Measurements from ENCODE around the gene ANXA10. TPM values are rescaled to one million over a fixed set of nuclear protein-coding genes. Genes with fewer than 3 reads are reported as not detected.

The ANXA10 gene
- total RNA-seq, 2 donors from 2014 or later = 4.3 TPM; not detected in 1

GRCh38 chr4:168141733-168142132 lies 49.4 kb downstream of the ANXA10 start:
- no peaks in the 10 kb centered on the region for H3K27me3 ChIP-seq (replicated peaks; ENCODE audit: insufficient read depth)
- no peak for ATAC-seq (ENCODE audit: insufficient number of reproducible peaks, low FRiP score, low read depth)
- DNase-seq (ENCODE audit: low spot score) = no peak
- H3K27ac ChIP-seq = no peak overlapping the region
- no peak overlapping the region for H3K4me3 ChIP-seq
- H3K4me1 ChIP-seq (ENCODE audit: control insufficient read depth in 1 of 2, low read depth in 2 of 2) = no peaks in the 10 kb centered on the region
- no peak for TF ChIP-seq CTCF (IDR thresholded peaks at IDR 0.05)
- no peaks in the 10 kb centered on the region for H3K36me3 ChIP-seq
- no peaks in the 10 kb centered on the region for H3K9me3 ChIP-seq

- H3K27ac ChIP-seq = no peak overlapping the region
- no peak overlapping the region for H3K4me3 ChIP-seq
- H3K9me3 ChIP-seq = no peaks in the 10 kb centered on the region
- H3K4me1 ChIP-seq (ENCODE audit: control insufficient read depth in 1 of 2, low read depth in 2 of 2) = no peaks in the 10 kb centered on the region
- no peak for DNase-seq (ENCODE audit: low spot score)
- no peak for ATAC-seq (ENCODE audit: insufficient number of reproducible peaks, low FRiP score, low read depth)
- no peaks in the 10 kb centered on the region for H3K36me3 ChIP-seq
- TF ChIP-seq CTCF (IDR thresholded peaks at IDR 0.05) = no peak
- no peaks in the 10 kb centered on the region for H3K27me3 ChIP-seq (replicated peaks; ENCODE audit: insufficient read depth)
Measured at GRCh38 chr4:168143601-168144000, 51.3 kb downstream of the ANXA10 start.

- H3K27me3 ChIP-seq (replicated peaks; ENCODE audit: insufficient read depth) = no peaks in the 10 kb centered on the region
- H3K4me3 ChIP-seq = no peak overlapping the region
- ATAC-seq (ENCODE audit: insufficient number of reproducible peaks, low FRiP score, low read depth) (no peak), DNase-seq (ENCODE audit: low spot score) (no peak)
- no peak overlapping the region for H3K27ac ChIP-seq
- no peaks in the 10 kb centered on the region for H3K4me1 ChIP-seq (ENCODE audit: control insufficient read depth in 1 of 2, low read depth in 2 of 2)
- no peak for TF ChIP-seq CTCF (IDR thresholded peaks at IDR 0.05)
- H3K36me3 ChIP-seq = no peaks in the 10 kb centered on the region
- H3K9me3 ChIP-seq = no peaks in the 10 kb centered on the region
Measured at GRCh38 chr4:168150420-168151050, 58.2 kb downstream of the ANXA10 start.

GRCh38 chr4:168151327-168151726 lies 59.0 kb downstream of the ANXA10 start:
- ATAC-seq (ENCODE audit: insufficient number of reproducible peaks, low FRiP score, low read depth) = no peak
- Histone ChIP-seq H3K27me3 (replicated peaks; ENCODE audit: insufficient read depth) (no peaks in the 10 kb centered on the region), H3K36me3 (no peaks in the 10 kb centered on the region), H3K27ac (no peak overlapping the region), H3K4me1 (ENCODE audit: control insufficient read depth in 1 of 2, low read depth in 2 of 2) (no peaks in the 10 kb centered on the region), H3K4me3 (no peak overlapping the region), H3K9me3 (no peaks in the 10 kb centered on the region)
- no peak for DNase-seq (ENCODE audit: low spot score)
- no peak for TF ChIP-seq CTCF (IDR thresholded peaks at IDR 0.05)

- Histone ChIP-seq H3K4me3 (no peak overlapping the region), H3K27ac (no peak overlapping the region), H3K4me1 (ENCODE audit: control insufficient read depth in 1 of 2, low read depth in 2 of 2) (no peaks in the 10 kb centered on the region), H3K36me3 (no peaks in the 10 kb centered on the region), H3K9me3 (no peaks in the 10 kb centered on the region), H3K27me3 (replicated peaks; ENCODE audit: insufficient read depth) (no peaks in the 10 kb centered on the region)
- ATAC-seq (ENCODE audit: insufficient number of reproducible peaks, low FRiP score, low read depth) = no peak
- DNase-seq (ENCODE audit: low spot score) = no peak
- TF ChIP-seq CTCF (IDR thresholded peaks at IDR 0.05) = no peak
Measured at GRCh38 chr4:168152837-168153500, 60.6 kb downstream of the ANXA10 start.

Measured in thoracic aorta (tissue), 2 donors.